ENCODE data around the gene CCDC149. TPM values are rescaled to one million over a fixed set of nuclear protein-coding genes. Genes with fewer than 3 reads are reported as not detected.
"Not testable (repeated sequence)": the region's sequence is repeated elsewhere in the genome, so short reads cannot be mapped to it uniquely, and the experiment has no call there.

The CCDC149 gene
- total and polyA plus RNA-seq, 7 donors = 2.1 to 10.8 (median 7.8) TPM

DNA sequence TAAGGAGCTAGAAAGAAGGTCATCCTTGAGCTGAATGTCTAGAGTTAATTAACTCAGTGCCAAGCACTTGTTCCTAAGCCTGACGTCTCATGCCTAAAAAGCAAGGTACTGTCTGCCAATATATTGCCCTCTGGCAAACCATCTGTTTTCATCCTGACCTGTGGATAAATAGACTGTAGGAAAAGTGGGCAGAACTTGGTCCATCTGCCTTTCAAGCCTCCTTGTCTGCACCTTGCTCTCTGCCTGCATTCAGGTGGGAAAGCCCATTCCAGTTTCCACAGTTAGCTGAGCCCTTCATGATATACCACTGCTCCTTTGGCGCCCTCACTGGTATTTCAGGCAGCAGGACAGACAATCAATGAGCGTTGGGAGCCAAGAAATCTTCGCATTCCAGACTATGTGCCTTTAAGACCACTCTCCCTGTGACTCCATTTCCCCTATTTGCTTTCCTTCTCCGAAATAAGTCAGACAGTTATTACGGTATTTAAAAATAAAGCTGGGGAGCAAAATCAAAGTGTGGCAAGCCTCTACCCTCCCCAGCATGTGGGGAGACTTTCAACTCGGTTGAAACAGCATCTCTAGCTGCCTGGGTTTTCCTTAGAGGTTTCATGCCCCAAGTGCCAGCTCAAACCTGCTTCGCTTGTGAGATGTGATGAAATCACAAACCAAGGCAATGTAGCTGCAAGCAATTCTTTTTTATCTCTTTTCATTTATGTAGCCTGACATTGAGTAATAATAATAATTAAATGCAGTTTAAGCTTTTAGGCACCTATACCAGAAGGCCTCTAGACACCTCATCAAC, 2.5 kb upstream of the CCDC149 start:
- ATAC-seq (no peak), DNase-seq (no peak)
- WGBS, 3 donors = 75 to 78% (median 75%) methylated on average over 8 of the region's 8 CpGs
- no peak overlapping the region for H3K4me3 ChIP-seq
- H3K9me3 ChIP-seq = peaks cover 4% of the 10 kb centered on the region
- intact Hi-C loops (cut with DNase I) = loop anchor here in 1 of 2 donors (10.0 kb wide), 1 partner anchor 331 kb away; the partner anchor contains the start of gene DHX15
- no peak overlapping the region for H3K27ac ChIP-seq
- TF ChIP-seq, protein P1, sequence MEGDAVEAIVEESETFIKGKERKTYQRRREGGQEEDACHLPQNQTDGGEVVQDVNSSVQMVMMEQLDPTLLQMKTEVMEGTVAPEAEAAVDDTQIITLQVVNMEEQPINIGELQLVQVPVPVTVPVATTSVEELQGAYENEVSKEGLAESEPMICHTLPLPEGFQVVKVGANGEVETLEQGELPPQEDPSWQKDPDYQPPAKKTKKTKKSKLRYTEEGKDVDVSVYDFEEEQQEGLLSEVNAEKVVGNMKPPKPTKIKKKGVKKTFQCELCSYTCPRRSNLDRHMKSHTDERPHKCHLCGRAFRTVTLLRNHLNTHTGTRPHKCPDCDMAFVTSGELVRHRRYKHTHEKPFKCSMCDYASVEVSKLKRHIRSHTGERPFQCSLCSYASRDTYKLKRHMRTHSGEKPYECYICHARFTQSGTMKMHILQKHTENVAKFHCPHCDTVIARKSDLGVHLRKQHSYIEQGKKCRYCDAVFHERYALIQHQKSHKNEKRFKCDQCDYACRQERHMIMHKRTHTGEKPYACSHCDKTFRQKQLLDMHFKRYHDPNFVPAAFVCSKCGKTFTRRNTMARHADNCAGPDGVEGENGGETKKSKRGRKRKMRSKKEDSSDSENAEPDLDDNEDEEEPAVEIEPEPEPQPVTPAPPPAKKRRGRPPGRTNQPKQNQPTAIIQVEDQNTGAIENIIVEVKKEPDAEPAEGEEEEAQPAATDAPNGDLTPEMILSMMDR (IDR thresholded peaks at IDR 0.05) = no peak
- H3K4me1 ChIP-seq = no peaks in the 10 kb centered on the region
- no peaks in the 10 kb centered on the region for H3K27me3 ChIP-seq (ENCODE audit: insufficient read depth in 3 of 3, low read length in 2 of 3)
- peaks cover 0 to under 1% of the 10 kb centered on the region in 2 donors for H3K36me3 ChIP-seq (ENCODE audit: insufficient read depth in 1 of 2, low read depth in 1 of 2)

GRCh38 chr4:24914460-24914859, 1.6 kb upstream of the CCDC149 start:
- 89 to 93% (median 91%) methylated on average over 6 of the region's 6 CpGs for WGBS, 3 donors
- peaks cover 0 to 9% of the 10 kb centered on the region in 2 donors for H3K36me3 ChIP-seq (ENCODE audit: insufficient read depth in 1 of 2, low read depth in 1 of 2)
- no peak overlapping the region for H3K4me3 ChIP-seq
- ATAC-seq (no peak), DNase-seq (no peak)
- TF ChIP-seq, protein P1 (IDR thresholded peaks at IDR 0.05) = no peak
- no peaks in the 10 kb centered on the region for H3K9me3 ChIP-seq
- intact Hi-C loops (cut with DNase I) = loop anchor here in 1 of 2 donors (5.0 to 10.0 kb wide), 3 partner anchors 58 to 330 kb away; partner anchors contain the start of gene DHX15
- no peaks in the 10 kb centered on the region for H3K4me1 ChIP-seq
- no peaks in the 10 kb centered on the region for H3K27me3 ChIP-seq (ENCODE audit: insufficient read depth in 3 of 3, low read length in 2 of 3)
- H3K27ac ChIP-seq = no peak overlapping the region

DNA sequence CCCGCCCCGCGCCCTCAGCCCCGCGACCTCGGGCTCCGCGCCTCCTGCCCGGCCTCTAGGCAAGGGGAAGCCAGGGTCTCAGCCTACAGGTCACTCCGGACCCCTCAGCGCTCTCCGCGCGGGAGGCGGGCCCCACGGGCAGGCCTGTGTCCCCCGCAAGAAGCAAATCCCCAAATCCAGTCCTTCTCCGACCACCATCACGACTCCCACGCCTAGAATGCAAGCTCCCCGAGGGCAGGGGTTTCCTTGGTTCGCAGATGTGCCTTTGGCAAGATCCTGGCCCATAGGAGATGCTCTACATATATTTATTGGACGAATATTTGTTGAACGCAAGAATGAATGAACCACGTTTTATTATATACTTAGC, 260 bp upstream of the CCDC149 start:
- H3K36me3 ChIP-seq (ENCODE audit: insufficient read depth in 1 of 2, low read depth in 1 of 2) = peaks cover 0 to 20% of the 10 kb centered on the region in 2 donors
- ATAC-seq (no peak), DNase-seq (no peak)
- H3K27ac ChIP-seq = peak overlapping the region; percentile 88
- TF ChIP-seq, protein P1 (IDR thresholded peaks at IDR 0.05) = no peak
- no peaks in the 10 kb centered on the region for H3K27me3 ChIP-seq (ENCODE audit: insufficient read depth in 3 of 3, low read length in 2 of 3)
- intact Hi-C loops (cut with DNase I) = loop anchor here in 1 of 2 donors (5.0 to 10.0 kb wide), 3 partner anchors 59 to 328 kb away; partner anchors contain the start of gene DHX15
- no peaks in the 10 kb centered on the region for H3K9me3 ChIP-seq
- H3K4me1 ChIP-seq = no peaks in the 10 kb centered on the region
- peak overlapping the region; percentile 83 for H3K4me3 ChIP-seq
- 15 to 26% (median 21%) methylated on average over 16 to 25 of the region's 25 CpGs for WGBS, 3 donors

- 95 to 97% (median 95%) methylated on average over 1 of the region's 1 CpG for WGBS, 3 donors
- intact Hi-C loops (cut with DNase I) = loop anchor here in 1 of 2 donors (5.0 to 10.0 kb wide), 3 partner anchors 62 to 326 kb away; partner anchors contain the start of gene DHX15
- DNase-seq = no peak
- TF ChIP-seq, protein P1 (IDR thresholded peaks at IDR 0.05) = no peak
- peak in 1 of 4 donors; percentile 29 for ATAC-seq
- H3K9me3 ChIP-seq = no peaks in the 10 kb centered on the region
- H3K27ac ChIP-seq = no peak overlapping the region
- H3K36me3 ChIP-seq (ENCODE audit: insufficient read depth in 1 of 2, low read depth in 1 of 2) = peaks cover 3 to 20% of the 10 kb centered on the region in 2 donors
- no peaks in the 10 kb centered on the region for H3K27me3 ChIP-seq (ENCODE audit: insufficient read depth in 3 of 3, low read length in 2 of 3)
- no peaks in the 10 kb centered on the region for H3K4me1 ChIP-seq
- H3K4me3 ChIP-seq = no peak overlapping the region
These were observed 2.3 kb downstream of the CCDC149 start for GRCh38 chr4:24910499-24910898.

DNA sequence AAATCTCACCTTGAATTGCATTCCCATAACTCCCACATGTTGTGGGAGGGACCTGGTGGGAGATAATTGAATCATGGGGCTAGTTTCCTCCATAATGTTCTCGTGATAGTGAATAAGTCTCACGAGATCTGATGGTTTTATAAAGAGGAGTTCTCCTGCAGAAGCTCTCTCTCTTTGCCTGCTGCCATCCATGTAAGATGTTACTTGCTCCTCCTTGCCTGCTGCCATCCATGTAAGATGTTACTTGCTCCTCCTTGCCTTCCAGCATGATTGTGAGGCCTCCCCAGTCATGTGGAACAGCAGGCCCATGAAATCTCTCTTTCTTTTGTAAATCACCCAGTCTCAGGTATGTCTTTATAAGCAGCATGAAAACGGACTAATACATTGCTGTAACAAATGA, 3.2 kb downstream of the CCDC149 start:
- intact Hi-C loops (cut with DNase I) = loop anchor here in 1 of 2 donors (5.0 to 10.0 kb wide), 3 partner anchors 63 to 325 kb away; partner anchors contain the start of gene DHX15
- WGBS, 3 donors = 93 to 95% (median 95%) methylated on average over 3 of the region's 3 CpGs
- not testable (repeated sequence) for H3K27ac ChIP-seq; H3K4me1 ChIP-seq; ATAC-seq; DNase-seq; H3K27me3 ChIP-seq (ENCODE audit: insufficient read depth in 3 of 3, low read length in 2 of 3); H3K9me3 ChIP-seq; H3K4me3 ChIP-seq
- peaks cover 3 to 20% of the 10 kb centered on the region in 2 donors for H3K36me3 ChIP-seq (ENCODE audit: insufficient read depth in 1 of 2, low read depth in 1 of 2)

All from psoas muscle (tissue), 8 donors.